HG03354 (cell line): ENCODE results near the gene CACNG8.

Source experiments
- ATAC-seq: cut with Tn5 transposase; IDR thresholded peaks from one replicate; pipeline ENCODE4 v1.9.1; 2021; ENCODE audit warnings: mild to moderate bottlenecking; ENCODE audit not compliant: unreplicated experiment, poor library complexity, severe bottlenecking

Gene CACNG8

DNA sequence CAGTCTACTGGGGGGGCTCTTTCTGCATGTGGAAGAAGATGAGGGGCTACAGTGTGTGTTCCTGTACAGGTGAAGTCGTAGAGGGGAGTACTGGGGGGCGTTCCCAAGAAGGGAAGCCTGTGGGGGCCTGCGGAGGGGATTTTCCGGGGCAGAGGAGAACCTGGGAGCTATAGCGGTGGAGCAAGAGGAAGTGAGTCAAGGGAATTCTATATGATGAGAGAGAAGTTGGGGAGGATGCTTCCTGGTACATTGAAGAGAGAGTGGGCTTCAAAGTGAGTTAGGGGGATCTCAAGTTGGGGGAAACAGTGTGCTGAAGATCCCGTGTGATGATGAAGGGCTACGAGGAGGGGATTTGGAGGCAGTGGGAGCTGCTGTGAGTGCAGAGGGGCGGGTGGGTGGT lies 1.9 kb upstream of the CACNG8 start:
- no peak for ATAC-seq

DNA sequence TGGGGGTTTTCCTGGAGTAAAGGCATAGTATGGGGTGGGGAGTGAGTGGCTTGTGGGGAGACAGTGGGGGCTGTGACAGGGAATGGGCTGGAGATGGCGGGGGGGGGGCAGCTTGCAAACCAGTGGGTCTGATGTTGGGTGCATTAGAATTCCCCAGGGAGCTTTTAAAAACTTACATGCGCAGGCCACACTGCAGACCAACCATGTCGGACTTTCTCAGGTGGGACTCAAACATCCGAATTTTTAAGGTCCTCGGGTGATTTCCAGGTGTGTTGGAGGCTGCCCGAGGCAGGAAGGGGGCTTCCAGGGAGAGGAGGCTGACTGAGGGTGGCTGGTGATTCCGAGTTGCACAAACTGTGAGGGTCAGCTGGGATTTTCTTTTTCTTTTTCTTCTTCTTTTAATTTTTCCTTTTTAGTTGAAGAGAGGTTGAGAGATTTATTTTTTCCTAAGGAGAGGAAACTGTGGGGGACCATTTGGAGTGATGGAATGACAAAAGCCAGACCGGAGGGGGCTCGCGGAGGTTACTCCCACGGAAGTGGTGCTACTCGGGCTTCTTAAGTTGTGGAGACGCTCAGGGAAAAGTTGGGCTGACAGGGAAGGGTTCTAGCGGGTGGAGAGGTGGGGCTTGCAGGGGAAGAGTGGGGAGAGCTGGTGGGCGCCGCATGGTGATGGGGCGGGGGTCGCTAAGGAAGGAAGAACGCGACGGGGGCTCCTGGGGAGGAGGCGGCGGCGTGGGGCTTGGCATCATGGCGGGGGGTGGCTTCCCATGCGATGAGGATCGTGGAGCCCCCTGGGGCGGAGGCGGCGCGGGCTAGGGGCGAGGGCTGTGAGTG lies 997 bp upstream of the CACNG8 start:
- no peak for ATAC-seq

DNA sequence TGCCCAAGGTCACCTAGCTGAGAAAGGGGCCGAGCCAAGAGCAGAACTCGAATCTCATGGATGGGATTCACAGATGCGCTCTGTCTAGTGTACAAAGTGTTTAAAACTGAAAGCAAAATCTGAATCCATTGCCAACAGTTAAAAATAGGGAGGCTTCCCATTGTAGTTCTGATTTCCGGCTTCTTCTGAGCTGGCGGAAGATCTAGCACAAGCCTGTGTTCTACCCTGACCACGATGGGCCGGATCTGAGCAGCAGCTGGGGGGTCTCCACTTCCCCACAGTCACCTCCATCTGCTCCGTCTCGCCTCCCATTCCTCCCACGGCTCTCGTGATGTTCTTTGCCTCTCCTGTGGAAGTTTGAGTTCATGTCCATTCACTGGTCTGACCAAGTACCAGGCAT lies 2.4 kb downstream of the CACNG8 start:
- ATAC-seq = no peak

DNA sequence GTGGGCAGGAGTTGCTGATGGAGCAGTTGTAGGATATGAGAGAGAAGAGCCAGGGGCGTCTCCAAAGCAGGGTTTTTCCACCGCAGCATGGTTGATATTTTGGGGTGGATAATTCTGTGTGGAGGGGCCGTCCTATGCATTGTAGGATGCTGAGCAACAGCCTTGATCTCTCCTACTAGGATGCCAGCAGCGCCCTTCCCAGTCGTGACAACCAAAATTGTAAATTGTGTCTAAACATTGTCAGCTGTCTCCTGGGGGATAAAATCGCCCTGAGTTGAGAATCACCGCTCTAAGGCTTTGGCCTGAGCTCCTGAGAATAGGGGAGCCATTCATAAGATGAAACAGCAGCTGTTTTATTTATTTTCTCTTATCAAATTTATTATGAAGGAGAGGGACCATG lies 4.2 kb downstream of the CACNG8 start:
- ATAC-seq = no peak

DNA sequence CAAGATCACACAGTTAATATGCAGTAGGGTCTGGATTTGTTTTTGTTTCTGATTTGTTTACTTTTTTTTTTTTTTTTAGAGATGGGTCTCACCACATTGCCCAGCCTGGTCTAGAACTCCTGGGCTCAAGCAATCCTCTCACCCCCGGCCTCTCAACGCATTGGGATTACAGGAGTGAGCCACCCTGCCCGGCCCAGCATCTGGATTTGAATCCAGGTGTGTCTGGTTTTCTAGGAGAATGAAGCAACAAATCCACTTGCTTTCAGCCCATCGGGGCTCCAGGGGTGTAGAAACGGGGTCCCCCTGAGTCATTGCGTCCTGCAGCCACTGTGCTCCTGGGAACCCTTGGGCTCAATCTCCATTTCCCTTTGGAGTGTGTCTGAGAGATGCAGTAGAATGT lies 6.6 kb downstream of the CACNG8 start:
- ATAC-seq = no peak

DNA sequence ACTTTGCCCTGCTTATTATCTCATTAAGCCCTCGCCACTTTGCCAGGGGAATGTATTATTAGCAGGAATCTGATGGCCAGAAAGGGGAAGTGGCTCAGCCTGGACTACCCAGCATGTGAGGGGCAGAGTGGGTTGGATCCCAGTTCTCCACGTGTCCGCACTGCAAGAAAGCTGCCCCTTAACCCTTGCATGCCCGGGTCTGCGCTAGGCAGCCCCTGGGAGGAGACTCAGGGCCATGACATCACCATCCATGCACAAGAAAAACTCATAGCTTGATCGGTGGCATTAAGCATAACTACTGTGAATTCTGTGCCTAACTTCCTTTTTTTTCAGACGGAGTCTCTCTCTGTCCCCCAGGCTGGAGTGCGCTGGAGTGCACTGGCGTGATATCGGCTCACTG lies 8.9 kb downstream of the CACNG8 start:
- ATAC-seq = no peak

DNA sequence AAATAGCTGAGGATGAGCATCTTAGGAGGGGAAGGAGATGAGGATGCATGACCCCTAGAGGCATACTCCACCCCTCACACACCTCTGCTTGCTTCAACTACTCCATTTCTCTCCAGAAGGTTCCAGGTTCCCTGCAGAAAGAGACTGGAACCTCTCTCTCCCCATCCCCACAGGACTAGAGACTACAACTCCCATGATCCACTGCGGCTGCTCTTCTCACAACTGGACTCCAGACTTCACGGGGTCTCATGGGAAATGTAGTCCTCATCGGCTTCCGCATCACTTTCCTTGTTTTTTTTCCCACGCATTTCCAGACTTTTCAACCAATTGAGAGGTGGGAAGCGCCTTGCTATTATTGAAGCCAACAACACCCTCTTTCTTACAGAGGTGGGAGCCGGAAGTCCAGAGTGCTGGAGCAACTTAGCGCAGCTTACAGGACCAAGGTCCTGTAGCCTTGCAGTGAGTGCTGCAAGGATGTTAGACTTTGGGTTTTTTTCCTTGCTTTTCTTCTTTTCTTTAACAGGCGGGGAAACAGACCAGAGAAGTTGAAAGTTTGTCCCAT lies 14.8 kb downstream of the CACNG8 start:
- no peak for ATAC-seq

DNA sequence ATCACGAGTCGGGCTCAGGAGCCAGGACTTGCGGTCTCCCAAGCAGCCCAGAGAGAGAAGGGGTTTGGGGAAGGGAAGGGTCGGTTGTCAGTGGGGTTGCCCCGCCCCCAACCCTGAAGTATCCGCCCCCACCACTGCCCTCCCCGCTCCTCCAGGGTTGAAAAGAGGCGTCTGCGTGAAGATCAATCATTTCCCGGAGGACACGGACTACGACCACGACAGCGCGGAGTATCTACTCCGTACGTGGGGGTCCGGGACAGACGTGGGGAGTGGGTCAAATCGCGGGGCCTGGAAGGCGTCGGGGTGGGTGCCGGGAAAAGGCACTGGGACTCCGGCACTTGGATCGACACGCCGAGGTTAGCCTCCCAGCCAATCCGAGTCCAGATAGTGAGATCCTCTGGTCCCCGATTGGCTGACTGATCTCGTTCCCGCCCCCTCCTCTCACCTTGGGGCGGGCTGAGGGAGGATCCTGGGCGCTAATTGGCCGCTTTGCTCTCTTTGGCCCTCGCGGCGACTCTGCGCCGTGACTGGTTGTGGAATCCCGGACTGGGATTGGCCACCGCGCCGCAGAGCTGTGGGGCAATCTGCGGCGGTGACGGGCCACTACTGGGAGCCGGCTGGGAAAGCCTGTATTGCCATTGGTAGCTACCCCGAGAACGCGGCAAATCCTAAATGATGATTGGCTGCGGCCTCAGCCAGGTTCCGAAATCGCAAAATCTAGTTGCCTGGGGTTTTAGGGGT lies 15.4 kb downstream of the CACNG8 start:
- ATAC-seq = no peak

DNA sequence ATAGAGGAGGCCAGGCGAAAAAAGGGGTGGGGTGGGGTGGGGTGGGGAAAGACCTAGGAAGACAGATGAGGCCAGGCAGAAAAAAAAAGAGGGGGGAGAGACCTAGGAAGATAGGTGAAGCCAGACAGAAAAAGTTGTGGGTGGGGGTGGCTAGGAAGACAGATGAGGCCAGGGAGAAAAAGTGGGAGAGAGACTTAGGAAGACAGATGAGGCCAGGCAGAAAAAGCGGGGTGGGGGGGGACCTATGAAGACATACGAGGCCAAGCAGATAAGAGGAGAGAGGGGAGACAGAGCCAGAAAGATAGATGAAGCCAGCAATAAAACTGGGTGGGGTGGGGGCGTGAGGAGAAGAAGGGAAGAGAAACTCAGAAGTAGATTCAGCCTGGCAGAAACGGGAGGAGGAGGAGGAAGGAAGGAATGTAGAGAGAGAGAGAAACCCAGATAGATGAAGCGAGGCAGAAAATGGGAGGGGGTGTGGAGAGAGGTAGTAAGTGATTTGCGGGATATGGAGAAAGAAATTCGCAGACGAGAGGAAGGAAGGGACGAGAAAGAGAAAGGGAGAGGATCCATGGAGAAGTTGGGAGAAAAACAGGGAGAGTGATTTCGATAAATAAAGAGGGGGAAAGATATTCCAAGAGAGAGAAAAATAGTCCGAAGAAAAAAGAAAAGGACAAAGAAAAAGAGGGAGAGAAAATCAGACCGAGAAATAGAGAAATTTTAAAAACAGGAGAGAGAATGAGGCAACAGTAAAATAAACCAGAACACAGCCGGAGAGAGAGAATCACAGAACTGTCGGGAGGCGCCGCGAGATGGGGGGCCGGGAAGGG lies 16.5 kb downstream of the CACNG8 start:
- no peak for ATAC-seq

DNA sequence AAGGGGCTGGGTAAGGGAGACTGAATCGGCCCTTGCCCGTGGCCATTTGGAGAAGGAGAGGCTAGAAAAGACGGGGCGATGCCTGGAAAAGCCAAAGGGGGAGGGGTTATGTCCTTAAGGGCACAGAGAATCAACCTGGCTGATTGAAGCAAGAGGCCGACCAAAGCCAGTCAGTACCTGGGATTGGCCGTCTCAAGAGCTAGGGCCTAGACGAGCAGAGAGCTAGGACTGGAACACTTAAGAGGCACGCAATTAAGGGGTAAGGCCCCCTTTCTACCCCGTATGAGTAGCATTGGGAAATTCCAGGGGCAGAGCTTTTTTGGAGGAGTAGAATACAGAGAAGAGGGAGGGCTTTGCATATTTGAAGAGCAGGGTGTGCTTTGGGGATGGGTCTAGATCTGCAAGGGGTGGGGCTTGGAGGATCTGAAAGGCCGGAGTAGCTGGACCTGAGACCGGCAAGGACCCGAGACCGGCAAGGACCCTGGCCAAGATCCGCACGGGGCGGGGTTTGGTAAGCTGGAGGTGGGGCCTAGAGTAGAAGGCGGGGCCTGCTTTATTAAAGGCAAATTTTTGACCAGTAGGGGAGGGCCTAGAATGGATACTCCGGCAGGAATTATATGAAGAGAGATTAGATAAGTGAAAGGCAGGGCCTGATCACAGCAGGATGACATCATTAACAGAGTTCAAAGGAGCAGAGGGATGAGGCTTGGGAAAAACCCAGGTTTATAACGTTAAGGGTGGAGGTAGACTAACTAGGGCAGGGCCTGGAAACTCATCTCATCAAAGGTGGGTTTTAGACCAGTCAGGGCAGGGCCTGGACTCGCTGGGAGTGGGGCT lies 18.0 kb downstream of the CACNG8 start:
- no peak for ATAC-seq

DNA sequence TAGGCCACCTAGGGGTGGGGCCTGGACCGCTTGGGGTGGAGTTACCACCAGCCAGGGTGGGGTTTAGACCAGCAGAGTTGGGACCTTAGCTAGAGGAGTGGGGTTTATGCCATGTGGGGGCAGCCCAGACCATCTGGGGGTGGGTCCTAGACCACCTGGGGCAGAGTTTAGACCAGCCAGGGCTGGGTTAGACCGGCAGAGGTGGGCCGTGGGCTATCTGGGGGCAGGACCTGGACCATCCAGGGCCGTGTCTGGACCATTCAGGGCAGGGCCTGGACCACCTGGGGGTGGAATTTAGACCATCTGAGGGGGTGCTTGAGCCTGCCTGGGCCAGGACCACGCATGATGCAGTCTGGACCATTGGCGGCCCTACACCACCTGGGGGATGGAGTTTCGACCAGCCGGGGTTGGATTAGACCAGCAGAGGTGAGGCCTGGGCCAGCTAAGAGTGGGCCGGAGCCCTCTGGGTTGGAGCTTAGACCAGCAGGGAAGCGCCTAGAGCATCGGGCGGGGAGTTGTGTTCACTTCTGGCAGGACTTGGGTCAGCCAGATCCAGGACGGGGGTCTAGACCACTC lies 18.7 kb downstream of the CACNG8 start:
- ATAC-seq = no peak

DNA sequence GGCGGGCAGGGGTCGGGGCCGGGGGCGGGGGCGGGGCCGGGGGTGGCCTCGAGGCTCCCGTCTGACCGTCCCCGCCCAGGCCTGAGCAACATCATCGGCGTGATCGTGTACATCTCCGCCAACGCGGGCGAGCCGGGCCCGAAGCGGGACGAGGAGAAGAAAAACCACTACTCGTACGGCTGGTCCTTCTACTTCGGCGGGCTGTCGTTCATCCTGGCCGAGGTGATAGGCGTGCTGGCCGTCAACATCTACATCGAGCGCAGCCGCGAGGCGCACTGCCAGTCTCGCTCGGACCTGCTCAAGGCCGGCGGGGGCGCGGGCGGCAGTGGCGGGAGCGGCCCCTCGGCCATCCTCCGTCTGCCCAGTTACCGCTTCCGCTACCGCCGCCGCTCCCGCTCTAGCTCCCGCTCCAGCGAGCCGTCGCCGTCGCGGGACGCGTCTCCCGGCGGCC lies 19.3 kb downstream of the CACNG8 start:
- ATAC-seq = no peak

DNA sequence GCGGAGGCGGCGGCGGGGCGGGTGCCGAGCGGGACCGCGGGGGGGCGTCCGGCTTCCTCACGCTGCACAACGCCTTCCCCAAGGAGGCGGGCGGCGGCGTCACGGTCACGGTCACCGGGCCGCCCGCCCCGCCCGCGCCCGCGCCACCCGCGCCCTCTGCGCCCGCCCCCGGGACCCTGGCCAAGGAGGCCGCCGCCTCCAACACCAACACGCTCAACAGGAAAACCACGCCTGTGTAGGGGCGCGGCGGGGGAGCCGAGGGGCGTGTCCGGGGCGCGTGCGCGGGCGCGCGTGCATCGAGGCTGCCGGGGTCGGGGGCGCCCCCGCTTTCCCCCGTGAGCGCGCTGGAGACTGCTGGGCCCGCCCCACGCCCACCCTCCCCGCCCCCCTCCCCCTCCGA lies 19.9 kb downstream of the CACNG8 start:
- no peak for ATAC-seq

DNA sequence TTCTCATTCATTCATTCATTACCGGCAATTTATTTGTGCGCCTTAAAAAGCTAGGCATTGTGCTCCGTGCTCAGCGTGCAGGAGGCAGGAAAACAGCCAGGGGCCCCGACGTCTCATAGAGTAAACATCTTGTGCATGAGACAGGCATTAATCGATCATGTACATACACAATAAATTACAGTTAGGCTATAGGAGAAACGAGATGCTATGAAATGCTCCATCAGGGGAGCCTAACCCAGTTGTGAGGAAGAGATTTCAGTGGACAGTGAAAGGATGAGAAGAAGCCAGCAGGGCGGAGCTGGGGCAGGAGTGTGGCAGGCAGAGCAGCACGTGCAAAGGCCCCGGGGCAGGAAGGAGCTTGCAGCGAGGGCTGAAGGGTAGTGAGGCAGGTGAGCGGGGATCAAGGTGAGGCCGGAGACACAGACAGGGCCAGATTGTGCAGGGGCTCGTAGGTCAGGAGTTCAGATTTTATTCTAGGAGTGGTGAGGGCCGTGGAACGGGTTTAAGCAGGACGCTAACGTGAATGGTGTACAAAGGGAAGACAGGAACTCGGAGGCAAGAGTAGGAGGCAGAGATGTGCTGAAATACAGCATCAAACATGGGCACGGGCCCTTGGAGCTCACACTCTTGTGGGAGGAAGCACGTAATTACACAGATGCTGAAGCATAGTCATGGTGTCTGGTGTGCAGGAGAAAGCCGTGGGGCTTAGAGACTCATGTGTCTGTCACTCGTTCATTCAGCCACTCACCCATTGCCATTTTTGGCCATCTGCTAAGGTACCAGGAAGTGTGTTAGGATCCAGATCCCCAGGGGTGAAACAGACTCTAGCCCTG lies 20.9 kb downstream of the CACNG8 start:
- no peak for ATAC-seq

DNA sequence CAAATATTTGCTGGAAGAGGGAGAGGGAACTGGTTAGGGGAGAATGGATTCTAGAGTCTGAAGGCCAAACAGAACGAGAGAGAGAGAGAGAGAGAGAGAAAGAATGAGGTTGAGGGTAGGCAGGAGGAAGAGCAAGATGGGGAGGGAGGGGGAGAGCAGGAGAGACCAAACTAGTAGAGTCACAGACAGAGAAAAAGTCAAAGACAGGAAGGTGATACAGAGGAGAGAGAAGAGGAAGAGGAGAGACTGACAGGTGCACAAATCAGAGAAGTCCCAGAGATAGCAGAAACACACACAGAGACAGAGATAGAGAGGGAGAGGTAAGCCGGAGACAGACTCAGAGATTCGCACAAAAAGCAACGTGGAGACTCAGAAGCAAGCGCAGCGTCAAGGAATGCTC lies 23.1 kb downstream of the CACNG8 start:
- no peak for ATAC-seq

DNA sequence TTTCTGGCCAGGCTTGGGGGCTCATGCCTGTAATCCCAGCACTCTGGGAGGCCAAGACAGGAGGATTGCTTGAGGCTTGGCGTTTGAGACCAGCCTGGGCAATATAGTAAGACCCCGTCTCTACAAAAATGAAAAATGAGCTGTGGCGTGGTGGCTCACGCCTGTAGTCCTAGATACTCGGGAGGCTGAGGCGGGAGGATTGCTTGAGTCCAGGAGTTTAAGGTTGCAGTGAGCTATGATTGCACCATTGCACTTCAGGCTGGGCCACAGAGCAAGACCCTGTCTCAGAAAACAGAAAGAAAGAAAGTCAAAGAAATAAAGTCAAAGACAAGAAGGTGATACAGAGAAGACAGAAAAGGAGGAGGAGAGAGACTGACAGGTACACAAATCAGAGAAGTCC lies 26.2 kb downstream of the CACNG8 start:
- no peak for ATAC-seq

DNA sequence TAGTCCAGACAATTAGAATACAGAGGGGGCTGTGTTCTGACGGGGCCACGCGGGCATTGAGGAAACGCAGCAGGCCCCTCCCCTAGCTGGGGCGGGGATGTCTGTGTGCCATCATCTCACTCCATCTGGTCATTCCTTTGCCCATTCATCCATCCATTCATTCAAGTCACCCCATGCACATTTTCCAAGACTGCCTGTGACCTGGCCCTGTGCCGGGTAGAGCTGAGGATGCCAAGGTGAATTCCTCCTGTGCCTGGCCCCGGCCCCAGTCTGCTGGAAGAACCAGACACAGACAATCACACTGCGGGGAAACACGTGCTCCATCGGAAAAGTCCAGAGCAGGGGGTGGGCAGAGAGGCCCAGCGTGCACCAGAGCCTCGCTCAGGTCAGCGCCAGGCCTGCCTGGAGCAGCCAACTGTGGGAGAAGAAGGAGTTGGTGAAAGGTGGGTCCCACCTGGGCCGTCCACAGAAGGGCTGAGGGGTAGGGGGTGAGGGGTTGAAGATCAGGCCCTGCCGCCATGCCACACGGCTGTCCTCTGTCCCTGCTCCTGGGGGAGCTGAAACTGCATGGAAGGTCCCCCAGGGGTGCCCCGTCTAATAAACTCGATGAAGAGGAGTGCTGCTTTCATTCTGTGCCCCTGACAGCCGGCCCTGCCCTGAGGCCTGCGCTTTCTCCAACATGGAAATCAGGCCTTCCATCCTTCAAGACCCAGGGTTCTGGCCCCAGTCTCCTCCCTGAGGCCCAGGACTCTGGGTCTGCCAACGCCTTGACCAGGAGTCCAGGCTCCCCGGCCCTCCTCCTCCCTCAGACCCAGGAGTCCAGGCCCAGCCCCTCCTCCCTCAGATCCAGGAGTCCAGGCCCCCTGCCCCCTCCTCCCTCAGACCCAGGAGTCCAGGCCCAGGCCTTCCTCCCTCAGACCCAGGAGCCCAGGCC lies 27.1 kb downstream of the CACNG8 start:
- no peak for ATAC-seq
